NCI-H345 treated with DMSO at 0.1 percent for 48 hours (cell line): Measurements from ENCODE around the gene CCDC121.

Source experiments
- DNase-seq: peaks from one replicate; lab custom pipeline; 2025; ENCODE audit not compliant: unreplicated experiment; lab: John Stamatoyannopoulos, UW

The CCDC121 gene

DNA sequence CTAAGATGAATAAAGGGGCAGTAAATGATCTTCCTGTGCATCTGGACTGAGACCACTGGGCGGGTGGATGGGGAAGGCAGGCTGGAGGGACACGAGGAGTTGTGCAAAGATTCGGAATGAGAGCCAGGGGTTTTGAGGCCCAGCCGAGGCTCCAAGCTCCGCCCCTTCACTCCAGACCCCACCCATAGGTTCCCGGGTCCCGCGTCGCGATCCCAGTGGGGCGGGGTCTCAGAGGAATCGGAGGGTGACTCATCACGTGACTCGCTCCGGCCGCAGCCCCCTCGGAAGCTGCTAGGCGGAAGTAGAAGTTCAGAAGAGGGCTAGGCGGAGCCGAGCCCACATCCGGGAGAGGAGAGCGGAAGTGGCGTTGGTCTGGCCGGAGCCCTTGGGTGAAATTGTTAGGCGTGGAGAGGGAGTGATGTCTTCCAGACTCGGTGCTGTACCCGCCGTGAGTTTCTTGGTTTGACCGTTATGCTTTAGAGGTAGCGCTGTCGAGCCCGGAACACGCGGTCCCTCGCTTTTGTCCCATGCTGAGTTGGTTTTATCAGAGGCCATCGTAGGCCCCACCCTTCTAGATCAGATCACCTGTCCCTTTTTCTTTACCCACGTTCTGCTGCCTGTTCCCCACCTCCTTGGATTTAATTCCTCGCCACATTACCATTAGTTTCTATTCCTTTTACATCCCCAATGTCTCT is 46.0 kb downstream of the CCDC121 start, which contains the start of gene ZNF512:
Gene ZNF512, plus strand, starts transcription at position 348 of the 695 bp plus-strand sequence. Its CDS starts 71 bp downstream, at position 419.
- peak; percentile 98 for DNase-seq

GRCh38 chr2:27582129-27582694 is 46.6 kb downstream of the CCDC121 start:
- no peak for DNase-seq

DNA sequence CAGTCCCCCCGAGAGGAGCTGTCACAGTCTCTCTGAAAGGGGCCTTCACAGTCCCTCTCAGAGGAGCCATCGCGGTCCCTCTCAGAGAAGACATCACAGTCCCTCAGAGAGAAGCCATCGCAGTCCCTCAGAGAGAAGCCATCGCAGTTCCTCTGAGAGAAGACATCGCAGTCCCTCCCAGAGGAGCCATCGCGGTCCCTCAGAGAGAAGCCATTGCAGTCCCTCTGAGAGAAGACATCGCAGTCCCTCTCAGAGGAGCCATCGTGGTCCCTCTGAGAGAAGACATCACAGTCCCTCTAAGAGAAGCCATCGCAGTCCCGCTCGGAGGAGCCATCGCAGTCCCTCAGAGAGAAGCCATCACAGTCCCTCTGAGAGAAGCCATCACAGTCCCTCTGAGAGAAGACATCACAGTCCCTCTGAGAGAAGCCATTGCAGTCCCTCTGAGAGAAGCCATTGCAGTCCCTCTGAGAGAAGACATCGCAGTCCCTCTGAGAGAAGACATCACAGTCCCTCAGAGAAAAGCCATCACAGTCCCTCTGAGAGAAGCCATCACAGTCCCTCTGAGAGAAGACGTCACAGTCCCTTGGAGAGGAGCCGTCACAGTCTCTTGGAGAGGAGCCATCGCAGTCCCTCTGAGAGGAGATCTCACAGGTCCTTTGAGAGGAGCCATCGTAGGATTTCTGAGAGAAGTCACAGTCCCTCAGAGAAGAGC is 47.2 kb downstream of the CCDC121 start:
- DNase-seq, result no peak
